Peyer's patch (tissue), 4 donors: ENCODE results near the gene CELF1. TPM values are rescaled to one million over a fixed set of nuclear protein-coding genes. Genes with fewer than 3 reads are reported as not detected.
A peak's percentile ranks its signal among the peaks of the same experiment; 100 is the strongest.

ENCODE experiments used
- DNase-seq, 3 donors: peaks; one replicate each; pipeline ENCODE4 v3.0.0-alpha.2; 2017 to 2019
- H3K27ac ChIP-seq, 4 donors: fragments of 200-600 bp; sonication (generic); one replicate each; pipeline ENCODE4 v1.5.1; 2016 to 2019
- H3K27me3 ChIP-seq, 2 donors: fragments of 200-600 bp; sonication (generic); one replicate each; pipeline ENCODE4 v1.5.1; 2019
- H3K36me3 ChIP-seq, 3 donors: fragments of 200-600 bp; sonication (generic); one replicate each; pipeline ENCODE4 v1.5.1; 2016 to 2019
- H3K4me1 ChIP-seq, 4 donors: fragments of 200-600 bp; sonication (generic); one replicate each; pipeline ENCODE4 v1.5.1; 2016 to 2019
- H3K4me3 ChIP-seq, 4 donors: fragments of 200-600 bp; sonication (generic); 1 replicate in 3 of 4; 2 replicates in 1 of 4; pipeline ENCODE4 v1.5.1; 2016 to 2019; ENCODE audit warnings: mild to moderate bottlenecking in 1 of 4
- H3K9me3 ChIP-seq, 4 donors: fragments of 200-600 bp; sonication (generic); one replicate each; pipeline ENCODE4 v1.5.1; 2016 to 2019; ENCODE audit warnings: mild to moderate bottlenecking in 1 of 4
- CTCF ChIP-seq, 6 experiments: fragments of 450-650 bp in 4 of 6; fragments of 200-600 bp in 2 of 6; sonication (generic) in 1 of 6; IDR thresholded peaks; one replicate each; pipeline ENCODE4 v1.5.1; 2017 to 2019; ENCODE audit warnings: antibody characterized with exemption in 6 of 6, mild to moderate bottlenecking in 3 of 6, moderate library complexity in 1 of 6
- POLR2A ChIP-seq, 2 donors: fragments of 450-650 bp; IDR thresholded peaks; one replicate each; pipeline ENCODE4 v1.5.1; 2017; ENCODE audit warnings: antibody characterized with exemption in 2 of 2, mild to moderate bottlenecking in 2 of 2, moderate library complexity in 2 of 2
- total RNA-seq, 4 donors: library from RNA; depleted of rRNA; stranded (reverse); fragments of >200 nt; gene quantifications; one replicate each; pipeline ENCODE4 v1.1.0, GENCODE V29; 2016

CELF1 gene
- total RNA-seq, 4 donors from 2014 or later: 90.7 to 134 (median 121) TPM

- Histone ChIP-seq H3K27ac (peak overlapping the region in 2 of 4 donors; percentile 57 to 68), H3K4me3 (no peak overlapping the region), H3K9me3 (no peaks in the 10 kb centered on the region), H3K4me1 (peaks cover 0 to 39% (median 0%) of the 10 kb centered on the region in 4 donors), H3K27me3 (no peaks in the 10 kb centered on the region), H3K36me3 (peaks cover 0 to 51% (median 0%) of the 10 kb centered on the region in 3 donors)
- TF ChIP-seq CTCF (IDR thresholded peaks at IDR 0.05) (no peak), POLR2A (IDR thresholded peaks at IDR 0.05) (no peak)
- peak in 1 of 3 donors; percentile 57 for DNase-seq
Measured at GRCh38 chr11:47466701-47467250, 86.2 kb downstream of the CELF1 start.

GRCh38 chr11:47466201-47466600 is 86.7 kb downstream of the CELF1 start:
- Histone ChIP-seq H3K27ac (peak overlapping the region in 1 of 4 donors; percentile 57), H3K4me3 (no peak overlapping the region), H3K36me3 (peaks cover 0 to 45% (median 0%) of the 10 kb centered on the region in 3 donors), H3K9me3 (no peaks in the 10 kb centered on the region), H3K4me1 (peaks cover 0 to 39% (median 0%) of the 10 kb centered on the region in 4 donors), H3K27me3 (no peaks in the 10 kb centered on the region)
- no peak for DNase-seq
- TF ChIP-seq POLR2A (IDR thresholded peaks at IDR 0.05) (no peak), CTCF (IDR thresholded peaks at IDR 0.05) (no peak)

- TF ChIP-seq POLR2A (IDR thresholded peaks at IDR 0.05) (no peak), CTCF (IDR thresholded peaks at IDR 0.05) (no peak)
- Histone ChIP-seq H3K9me3 (no peaks in the 10 kb centered on the region), H3K27me3 (no peaks in the 10 kb centered on the region), H3K27ac (no peak overlapping the region), H3K4me3 (no peak overlapping the region), H3K4me1 (peaks cover 0 to 35% (median 0%) of the 10 kb centered on the region in 4 donors), H3K36me3 (peaks cover 0 to 28% (median 0%) of the 10 kb centered on the region in 3 donors)
- DNase-seq: no peak
Measured at GRCh38 chr11:47464483-47464882, 88.4 kb downstream of the CELF1 start.

- Histone ChIP-seq H3K36me3 (peaks cover 0 to 26% (median 0%) of the 10 kb centered on the region in 3 donors), H3K4me3 (no peak overlapping the region), H3K27ac (no peak overlapping the region), H3K9me3 (no peaks in the 10 kb centered on the region), H3K27me3 (no peaks in the 10 kb centered on the region), H3K4me1 (peaks cover 0 to 9% (median 0%) of the 10 kb centered on the region in 4 donors)
- DNase-seq: no peak
- TF ChIP-seq CTCF (IDR thresholded peaks at IDR 0.05) (no peak), POLR2A (IDR thresholded peaks at IDR 0.05) (no peak)
Measured at GRCh38 chr11:47461876-47462275, 91.1 kb downstream of the CELF1 start.

GRCh38 chr11:47460571-47461235 is 92.2 kb downstream of the CELF1 start:
- no peaks in the 10 kb centered on the region for H3K4me1 ChIP-seq
- DNase-seq: no peak
- no peaks in the 10 kb centered on the region for H3K9me3 ChIP-seq
- TF ChIP-seq POLR2A (IDR thresholded peaks at IDR 0.05) (no peak), CTCF (IDR thresholded peaks at IDR 0.05) (no peak)
- no peaks in the 10 kb centered on the region for H3K27me3 ChIP-seq
- peaks cover 0 to 26% (median 0%) of the 10 kb centered on the region in 3 donors for H3K36me3 ChIP-seq
- H3K27ac ChIP-seq: no peak overlapping the region
- H3K4me3 ChIP-seq: no peak overlapping the region
